Parathyroid adenoma (tissue), 2 donors: ENCODE measurements around the gene PRKCH.

Experiments used
- H2AFZ ChIP-seq: fragments of 300-600 bp; sonication (generic); one replicate; pipeline ENCODE4 v1.7.0; 2017; ENCODE audit warnings: antibody characterized with exemption, mild to moderate bottlenecking
- H3K27ac ChIP-seq: fragments of 300-600 bp; sonication (generic); one replicate; pipeline ENCODE4 v1.7.0; 2017
- H3K27me3 ChIP-seq: fragments of 300-600 bp; sonication (generic); one replicate; pipeline ENCODE4 v1.7.0; 2017; ENCODE audit warnings: low read length; ENCODE audit not compliant: control insufficient read depth, insufficient read depth
- H3K36me3 ChIP-seq: fragments of 300-600 bp; sonication (generic); one replicate; pipeline ENCODE4 v1.7.0; 2017; ENCODE audit warnings: low read length; ENCODE audit not compliant: control insufficient read depth, insufficient read depth
- H3K4me1 ChIP-seq: fragments of 300-600 bp; sonication (generic); one replicate; pipeline ENCODE4 v1.7.0; 2017; ENCODE audit warnings: control low read depth
- H3K4me2 ChIP-seq: fragments of 300-600 bp; sonication (generic); one replicate; pipeline ENCODE4 v1.7.0; 2017; ENCODE audit warnings: low read length
- H3K4me3 ChIP-seq: fragments of 300-600 bp; sonication (generic); one replicate; pipeline ENCODE4 v1.7.0; 2017; ENCODE audit warnings: low read depth, low read length
- H3K79me2 ChIP-seq: fragments of 300-600 bp; sonication (generic); one replicate; pipeline ENCODE4 v1.7.0; 2017; ENCODE audit warnings: control low read depth
- H3K9ac ChIP-seq: fragments of 300-600 bp; sonication (generic); one replicate; pipeline ENCODE4 v1.7.0; 2017; ENCODE audit warnings: mild to moderate bottlenecking
- H3K9me3 ChIP-seq: fragments of 300-600 bp; sonication (generic); one replicate; pipeline ENCODE4 v1.7.0; 2017; ENCODE audit warnings: low read length; ENCODE audit not compliant: control insufficient read depth
- TF ChIP-seq, protein P1 (sequence below): fragments of 300-600 bp; sonication (generic); IDR thresholded peaks from one replicate; pipeline ENCODE4 v1.7.0; 2017; ENCODE audit warnings: antibody characterized with exemption, mild to moderate bottlenecking
- donor health status: primary hyperparathyroidism.

PRKCH gene

DNA sequence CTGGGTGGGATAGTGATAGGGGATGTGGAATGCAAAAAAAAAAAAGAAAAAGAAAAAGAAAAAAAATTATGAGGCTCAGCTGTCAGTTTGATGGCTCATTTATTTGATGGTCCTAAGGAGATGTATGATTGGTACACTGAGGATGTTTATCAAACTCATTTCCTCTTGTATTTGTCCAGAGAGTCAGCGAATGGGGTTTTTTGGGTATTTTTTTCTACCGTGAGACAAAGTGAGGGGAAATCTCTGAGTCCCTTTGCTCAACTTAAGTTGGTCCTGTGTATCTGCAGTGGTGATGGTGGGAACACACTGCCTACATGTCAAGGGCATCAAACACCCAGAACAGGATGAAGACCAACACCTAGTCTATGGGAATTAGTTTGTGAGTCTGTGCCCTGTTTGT, 197.0 kb downstream of the PRKCH start:
- H3K9me3 ChIP-seq, result no peaks in the 10 kb centered on the region
- H3K27ac ChIP-seq, result no peak overlapping the region
- TF ChIP-seq, protein P1, sequence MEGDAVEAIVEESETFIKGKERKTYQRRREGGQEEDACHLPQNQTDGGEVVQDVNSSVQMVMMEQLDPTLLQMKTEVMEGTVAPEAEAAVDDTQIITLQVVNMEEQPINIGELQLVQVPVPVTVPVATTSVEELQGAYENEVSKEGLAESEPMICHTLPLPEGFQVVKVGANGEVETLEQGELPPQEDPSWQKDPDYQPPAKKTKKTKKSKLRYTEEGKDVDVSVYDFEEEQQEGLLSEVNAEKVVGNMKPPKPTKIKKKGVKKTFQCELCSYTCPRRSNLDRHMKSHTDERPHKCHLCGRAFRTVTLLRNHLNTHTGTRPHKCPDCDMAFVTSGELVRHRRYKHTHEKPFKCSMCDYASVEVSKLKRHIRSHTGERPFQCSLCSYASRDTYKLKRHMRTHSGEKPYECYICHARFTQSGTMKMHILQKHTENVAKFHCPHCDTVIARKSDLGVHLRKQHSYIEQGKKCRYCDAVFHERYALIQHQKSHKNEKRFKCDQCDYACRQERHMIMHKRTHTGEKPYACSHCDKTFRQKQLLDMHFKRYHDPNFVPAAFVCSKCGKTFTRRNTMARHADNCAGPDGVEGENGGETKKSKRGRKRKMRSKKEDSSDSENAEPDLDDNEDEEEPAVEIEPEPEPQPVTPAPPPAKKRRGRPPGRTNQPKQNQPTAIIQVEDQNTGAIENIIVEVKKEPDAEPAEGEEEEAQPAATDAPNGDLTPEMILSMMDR, result no peak

DNA sequence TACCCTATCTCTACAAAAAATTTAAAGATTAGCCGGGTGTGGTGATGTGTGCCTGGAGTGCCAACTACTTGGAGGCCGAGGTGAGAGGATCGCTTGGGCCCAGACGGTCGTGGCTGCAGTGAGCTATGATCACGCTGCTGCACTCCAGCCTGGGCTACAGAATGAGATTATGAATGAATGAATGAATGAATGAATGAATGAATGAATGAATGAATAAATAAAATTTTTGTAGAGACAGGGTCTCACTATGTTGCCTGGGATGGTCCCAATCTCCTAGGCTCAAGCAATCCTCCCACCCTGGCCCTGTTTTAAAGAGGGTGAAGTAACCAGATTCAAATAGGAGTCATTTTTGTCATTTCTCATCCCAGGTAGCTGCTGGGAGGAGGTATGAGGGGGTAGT, 197.7 kb downstream of the PRKCH start:
- no peaks in the 10 kb centered on the region for H3K27me3 ChIP-seq
- no peak overlapping the region for H2AFZ ChIP-seq
- H3K36me3 ChIP-seq, result no peaks in the 10 kb centered on the region
- H3K79me2 ChIP-seq, result no peaks in the 10 kb centered on the region
- no peaks in the 10 kb centered on the region for H3K9me3 ChIP-seq
- H3K4me3 ChIP-seq, result no peak overlapping the region
- TF ChIP-seq, protein P1, result no peak
- no peak overlapping the region for H3K4me2 ChIP-seq
- peaks cover 24% of the 10 kb centered on the region for H3K4me1 ChIP-seq
- H3K27ac ChIP-seq, result no peak overlapping the region
- H3K9ac ChIP-seq, result no peak overlapping the region

More for the DNA sequence above, 197.0 kb downstream of the PRKCH start:
- Histone ChIP-seq H3K27me3 (no peaks in the 10 kb centered on the region), H3K36me3 (no peaks in the 10 kb centered on the region), H3K79me2 (no peaks in the 10 kb centered on the region), H3K9ac (no peak overlapping the region), H3K4me3 (no peak overlapping the region), H2AFZ (no peak overlapping the region), H3K4me1 (peaks cover 26% of the 10 kb centered on the region), H3K4me2 (no peak overlapping the region)

DNA sequence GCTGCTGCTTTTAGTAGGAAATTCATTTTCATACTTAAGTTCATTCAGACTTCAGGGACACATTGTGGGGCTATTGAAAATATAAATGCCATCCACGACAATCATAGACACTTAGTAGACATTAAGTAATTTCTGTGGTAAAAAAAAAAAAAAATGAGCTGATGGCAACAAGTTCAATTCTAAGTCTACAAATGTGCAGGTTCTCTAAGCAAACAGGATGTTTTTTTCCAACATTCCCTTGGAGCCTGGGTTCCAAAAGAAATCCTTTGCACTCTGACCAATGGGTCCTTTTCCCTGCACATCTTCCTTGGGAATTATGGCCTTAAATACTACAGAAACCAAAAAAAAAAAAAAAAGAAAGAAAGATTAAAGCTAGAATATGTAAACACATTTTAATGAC, 198.4 kb downstream of the PRKCH start:
- no peaks in the 10 kb centered on the region for H3K27me3 ChIP-seq
- no peak overlapping the region for H3K4me3 ChIP-seq
- no peaks in the 10 kb centered on the region for H3K9me3 ChIP-seq
- peaks cover 24% of the 10 kb centered on the region for H3K4me1 ChIP-seq
- H3K9ac ChIP-seq, result no peak overlapping the region
- TF ChIP-seq, protein P1, result no peak
- no peak overlapping the region for H3K27ac ChIP-seq
- no peaks in the 10 kb centered on the region for H3K36me3 ChIP-seq
- H2AFZ ChIP-seq, result no peak overlapping the region
- H3K4me2 ChIP-seq, result no peak overlapping the region
- H3K79me2 ChIP-seq, result no peaks in the 10 kb centered on the region

DNA sequence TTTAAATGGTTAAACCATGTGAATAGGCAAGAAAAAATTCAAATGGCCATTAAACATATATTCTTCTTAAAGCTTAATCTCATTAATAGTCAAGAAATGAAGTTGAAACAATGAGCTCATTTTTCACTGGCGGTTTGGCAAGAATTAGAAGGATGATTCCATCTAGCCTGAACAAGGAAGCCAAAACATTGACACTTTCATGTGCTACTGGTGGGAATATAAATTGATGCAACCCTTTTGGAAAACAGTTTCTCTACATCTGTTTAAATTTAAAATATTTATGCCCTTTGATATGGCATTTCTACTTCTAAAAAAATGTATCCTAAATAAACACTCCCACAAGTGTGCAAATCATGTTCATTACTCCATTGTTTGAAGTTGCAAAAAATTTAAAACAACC, 199.2 kb downstream of the PRKCH start:
- Histone ChIP-seq H3K9ac (no peak overlapping the region), H3K4me3 (no peak overlapping the region), H2AFZ (no peak overlapping the region), H3K36me3 (no peaks in the 10 kb centered on the region), H3K9me3 (no peaks in the 10 kb centered on the region), H3K79me2 (no peaks in the 10 kb centered on the region), H3K4me2 (no peak overlapping the region), H3K27me3 (no peaks in the 10 kb centered on the region), H3K27ac (no peak overlapping the region), H3K4me1 (peaks cover 30% of the 10 kb centered on the region)
- TF ChIP-seq, protein P1, result no peak

DNA sequence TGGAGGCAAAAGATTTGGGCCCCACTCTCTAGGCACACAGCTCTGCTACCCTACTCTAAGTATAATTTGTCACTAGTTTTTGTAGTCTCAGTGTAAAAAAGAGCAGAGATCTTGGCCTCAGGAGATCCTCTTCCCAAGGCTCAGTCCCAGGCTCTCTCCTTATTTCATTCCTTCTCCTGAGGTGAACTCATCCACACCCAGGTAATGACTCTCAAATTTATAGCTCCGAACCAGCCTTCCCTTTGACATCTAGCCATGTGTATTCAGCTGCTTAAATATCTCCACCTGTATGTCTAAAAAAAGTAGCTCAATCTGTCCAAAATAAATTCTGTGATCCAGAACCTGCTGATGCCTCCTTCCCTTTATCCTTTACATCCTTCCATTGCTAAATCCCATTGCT, 200.4 kb downstream of the PRKCH start:
- H3K4me1 ChIP-seq, result peaks cover 42% of the 10 kb centered on the region
- H3K27ac ChIP-seq, result no peak overlapping the region
- TF ChIP-seq, protein P1, result no peak

More for the DNA sequence above, 200.4 kb downstream of the PRKCH start:
- Histone ChIP-seq H3K27me3 (no peaks in the 10 kb centered on the region), H3K36me3 (no peaks in the 10 kb centered on the region), H3K79me2 (no peaks in the 10 kb centered on the region), H3K4me2 (no peak overlapping the region), H3K9ac (no peak overlapping the region), H3K9me3 (no peaks in the 10 kb centered on the region), H2AFZ (no peak overlapping the region), H3K4me3 (no peak overlapping the region)
